ENCODE data around the gene CDC42EP1.
"Not testable (repeated sequence)": the region's sequence is repeated elsewhere in the genome, so short reads cannot be mapped to it uniquely, and the experiment has no call there.

CDC42EP1 gene

GRCh38 chr22:37569009-37569920 is 9.0 kb downstream of the CDC42EP1 start:
- no peak for TF ChIP-seq GATA1 (IDR thresholded peaks at IDR 0.05; ENCODE audit: low read depth, low read length)
- no peak for TF ChIP-seq POLR2A (IDR thresholded peaks at IDR 0.05; ENCODE audit: low read length)
- no peak for DNase-seq

DNA sequence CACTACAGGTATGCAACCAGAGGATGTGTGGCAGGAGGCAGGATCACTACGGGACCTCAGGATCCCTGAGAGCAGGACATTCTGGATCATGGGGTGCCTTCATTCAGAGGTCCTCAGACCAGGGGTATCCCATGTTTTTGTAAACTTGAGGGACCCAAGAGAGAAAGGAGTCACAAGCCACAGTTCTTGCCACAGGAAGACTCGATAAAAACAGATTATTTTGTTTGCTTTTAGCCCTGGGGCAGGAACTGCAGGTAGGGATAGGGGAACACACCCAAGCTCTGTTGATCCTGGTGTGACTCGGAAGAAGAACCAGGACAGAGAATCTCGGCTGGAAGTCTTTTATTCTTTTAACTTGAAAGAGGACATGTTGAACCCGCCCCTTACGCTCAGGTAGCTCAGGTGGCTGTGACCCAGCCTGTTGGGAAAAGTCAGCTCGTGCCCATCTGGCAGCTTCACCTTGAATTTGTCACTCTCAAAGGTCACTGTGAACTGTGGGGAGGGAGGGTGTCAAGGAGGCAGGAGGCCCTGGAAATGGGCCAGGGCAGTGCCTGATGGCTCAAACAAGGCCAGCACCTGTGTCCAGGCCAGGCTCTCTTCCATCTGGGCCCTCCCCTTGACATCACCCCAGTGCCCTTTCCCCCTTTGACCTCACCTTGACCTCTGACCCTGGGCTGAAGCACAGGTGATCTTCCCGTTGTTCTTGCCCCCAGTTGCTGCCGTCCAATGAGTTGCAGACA is 9.8 kb downstream of the CDC42EP1 start:
- DNase-seq: no peak
- TF ChIP-seq POLR2A (IDR thresholded peaks at IDR 0.05; ENCODE audit: low read length): no peak
- no peak for TF ChIP-seq GATA1 (IDR thresholded peaks at IDR 0.05; ENCODE audit: low read depth, low read length)

- no peak for DNase-seq
- TF ChIP-seq GATA1 (IDR thresholded peaks at IDR 0.05; ENCODE audit: low read depth, low read length): no peak
- TF ChIP-seq POLR2A (IDR thresholded peaks at IDR 0.05; ENCODE audit: low read length): no peak
These were observed 10.3 kb downstream of the CDC42EP1 start for GRCh38 chr22:37570661-37570976.

DNA sequence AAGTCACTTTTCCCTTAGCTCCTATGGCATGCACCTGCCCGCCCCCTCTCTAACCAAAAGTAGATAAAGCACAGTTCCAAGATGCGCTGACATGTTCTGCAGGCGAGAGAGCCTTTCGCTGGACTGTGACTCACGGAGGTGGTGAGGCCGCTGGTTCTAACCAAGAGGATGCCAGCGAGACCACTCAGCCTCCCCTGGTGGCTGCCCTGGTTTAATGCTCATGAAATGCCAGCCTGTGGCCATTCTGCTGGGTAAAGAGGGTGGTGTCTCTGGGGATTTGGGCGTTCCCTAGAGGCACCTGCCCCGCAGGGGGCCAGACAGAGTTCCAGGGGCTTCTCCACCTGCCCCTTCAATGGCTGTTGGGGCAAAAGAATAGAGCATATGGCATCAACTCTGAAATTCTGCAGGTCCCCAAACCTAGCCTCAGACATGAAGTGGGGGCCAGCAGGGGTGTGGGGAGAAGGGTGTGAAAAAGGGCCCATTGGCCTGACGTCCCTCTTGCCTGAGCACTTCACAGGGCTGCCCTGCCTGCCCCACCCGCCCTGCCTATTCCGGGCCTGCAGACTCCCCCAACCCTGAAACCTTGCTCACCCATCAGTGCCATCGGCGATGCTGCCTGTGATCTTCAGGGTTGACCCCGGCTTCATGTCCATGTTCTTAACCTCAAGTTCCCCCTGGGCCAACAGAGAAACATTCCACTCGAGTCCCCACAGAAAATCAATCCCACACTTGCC is 11.1 kb downstream of the CDC42EP1 start:
- DNase-seq: no peak
- TF ChIP-seq GATA1 (IDR thresholded peaks at IDR 0.05; ENCODE audit: low read depth, low read length): no peak
- no peak for TF ChIP-seq POLR2A (IDR thresholded peaks at IDR 0.05; ENCODE audit: low read length)

GRCh38 chr22:37571992-37572373 is 11.7 kb downstream of the CDC42EP1 start:
- DNase-seq: no peak
- TF ChIP-seq POLR2A (IDR thresholded peaks at IDR 0.05; ENCODE audit: low read length) (no peak), GATA1 (IDR thresholded peaks at IDR 0.05; ENCODE audit: low read depth, low read length) (no peak)

- TF ChIP-seq POLR2A (IDR thresholded peaks at IDR 0.05; ENCODE audit: low read length): no peak
- no peak for TF ChIP-seq GATA1 (IDR thresholded peaks at IDR 0.05; ENCODE audit: low read depth, low read length)
- DNase-seq: no peak
These were observed 15.3 kb downstream of the CDC42EP1 start for GRCh38 chr22:37575490-37576003.

GRCh38 chr22:37578002-37578401 is 17.7 kb downstream of the CDC42EP1 start:
- DNase-seq: no peak
- TF ChIP-seq GATA1 (IDR thresholded peaks at IDR 0.05; ENCODE audit: low read depth, low read length): no peak
- no peak for TF ChIP-seq POLR2A (IDR thresholded peaks at IDR 0.05; ENCODE audit: low read length)

DNA sequence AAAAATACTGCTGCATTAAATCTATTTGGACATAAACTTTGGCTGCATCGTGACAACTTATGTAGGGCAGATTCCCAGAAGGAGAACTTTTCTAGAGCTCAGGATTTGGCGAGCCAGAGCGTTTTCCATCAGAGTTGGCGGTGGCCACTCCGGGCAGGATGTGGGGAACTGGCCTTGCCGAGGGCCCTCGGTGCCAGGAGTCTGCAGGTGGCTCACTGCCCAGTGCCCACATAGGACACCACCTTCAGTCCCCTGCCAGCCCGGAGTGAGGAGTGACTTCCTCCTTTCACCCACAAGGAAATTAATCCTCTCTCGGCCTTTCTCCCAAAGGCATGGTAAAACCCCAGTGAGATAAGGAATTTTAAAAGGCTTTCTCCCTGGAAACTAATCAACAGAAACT is 21.2 kb downstream of the CDC42EP1 start:
- TF ChIP-seq POLR2A (IDR thresholded peaks at IDR 0.05; ENCODE audit: low read length) (no peak), GATA1 (IDR thresholded peaks at IDR 0.05; ENCODE audit: low read depth, low read length) (no peak)
- DNase-seq: no peak

DNA sequence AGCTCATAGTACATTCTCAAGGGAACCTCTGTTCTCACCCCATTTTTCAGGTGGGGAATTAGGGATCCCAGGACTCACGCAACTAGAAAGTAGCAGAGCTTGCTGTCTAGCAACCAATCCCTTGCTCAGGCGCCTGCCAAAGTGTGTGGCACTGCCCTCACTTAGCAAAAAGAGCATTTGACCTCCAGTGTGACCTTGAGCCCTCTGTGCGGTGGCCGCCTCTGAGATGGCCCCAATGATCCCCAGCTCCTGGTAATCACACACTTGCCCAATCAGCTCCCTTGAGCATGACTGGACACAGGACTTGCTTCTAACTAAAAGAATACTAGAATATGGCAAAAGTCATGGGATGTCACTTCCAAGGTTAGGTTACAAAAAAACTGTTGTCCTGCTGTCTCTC is 22.2 kb downstream of the CDC42EP1 start:
- TF ChIP-seq GATA1 (IDR thresholded peaks at IDR 0.05; ENCODE audit: low read depth, low read length) (no peak), POLR2A (IDR thresholded peaks at IDR 0.05; ENCODE audit: low read length) (no peak)
- DNase-seq: no peak

DNA sequence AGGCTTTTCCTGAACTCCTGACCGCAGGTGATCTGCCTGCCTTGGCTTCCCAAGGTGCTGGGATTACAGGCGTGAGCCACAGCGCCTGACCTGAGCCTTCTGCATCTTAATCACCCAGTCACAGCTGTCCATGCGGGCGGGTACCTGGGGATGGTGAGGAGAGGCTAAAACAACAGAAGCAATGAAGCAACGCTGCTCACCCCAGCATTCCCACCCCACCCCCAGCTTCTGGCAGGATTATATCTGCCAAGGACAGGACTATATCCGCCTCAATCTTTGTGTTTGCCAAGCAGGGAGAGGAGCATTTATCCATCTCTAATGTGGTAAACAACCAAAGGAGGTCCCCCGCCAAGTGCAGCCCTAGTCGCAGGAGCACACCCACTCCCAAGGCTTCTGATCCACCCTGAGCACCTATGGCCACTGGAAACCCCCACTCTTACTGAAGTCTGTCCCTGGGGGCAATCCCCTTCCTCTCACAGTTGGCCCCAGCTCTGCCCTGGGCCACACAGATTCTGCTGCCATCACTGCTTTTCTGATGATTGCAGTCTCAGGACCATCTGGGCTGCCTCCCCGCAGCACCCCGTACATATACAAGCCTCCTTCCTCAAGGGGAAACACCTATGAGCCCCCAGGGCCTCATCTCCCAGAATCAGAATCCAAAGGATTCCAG is 28.4 kb downstream of the CDC42EP1 start:
- DNase-seq: no peak
- TF ChIP-seq GATA1 (IDR thresholded peaks at IDR 0.05; ENCODE audit: low read depth, low read length) (no peak), POLR2A (IDR thresholded peaks at IDR 0.05; ENCODE audit: low read length) (no peak)

DNA sequence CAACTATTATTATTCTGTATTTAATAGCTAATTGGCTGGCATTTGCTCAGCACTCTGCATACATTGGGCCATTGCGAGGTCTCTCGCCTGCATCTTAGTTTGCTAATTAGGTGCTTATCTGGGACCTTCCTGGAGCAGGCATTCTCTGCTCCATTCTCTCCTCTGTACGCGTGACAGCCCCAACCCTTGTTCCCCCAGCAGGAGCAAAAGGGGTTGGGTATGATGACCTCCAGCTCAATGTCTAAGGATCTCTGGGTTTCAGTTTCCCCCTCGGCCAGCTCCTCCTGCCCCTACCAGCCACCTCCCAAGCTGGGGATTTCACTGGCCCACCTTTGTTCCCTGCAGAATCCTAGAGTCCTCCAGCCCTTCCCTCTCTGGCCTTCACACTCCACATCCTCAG is 29.4 kb downstream of the CDC42EP1 start:
- TF ChIP-seq GATA1 (IDR thresholded peaks at IDR 0.05; ENCODE audit: low read depth, low read length): no peak
- TF ChIP-seq POLR2A (IDR thresholded peaks at IDR 0.05; ENCODE audit: low read length): no peak
- DNase-seq: no peak

- not testable (repeated sequence) for DNase-seq
These were observed 30.8 kb downstream of the CDC42EP1 start for GRCh38 chr22:37591081-37591480.

DNA sequence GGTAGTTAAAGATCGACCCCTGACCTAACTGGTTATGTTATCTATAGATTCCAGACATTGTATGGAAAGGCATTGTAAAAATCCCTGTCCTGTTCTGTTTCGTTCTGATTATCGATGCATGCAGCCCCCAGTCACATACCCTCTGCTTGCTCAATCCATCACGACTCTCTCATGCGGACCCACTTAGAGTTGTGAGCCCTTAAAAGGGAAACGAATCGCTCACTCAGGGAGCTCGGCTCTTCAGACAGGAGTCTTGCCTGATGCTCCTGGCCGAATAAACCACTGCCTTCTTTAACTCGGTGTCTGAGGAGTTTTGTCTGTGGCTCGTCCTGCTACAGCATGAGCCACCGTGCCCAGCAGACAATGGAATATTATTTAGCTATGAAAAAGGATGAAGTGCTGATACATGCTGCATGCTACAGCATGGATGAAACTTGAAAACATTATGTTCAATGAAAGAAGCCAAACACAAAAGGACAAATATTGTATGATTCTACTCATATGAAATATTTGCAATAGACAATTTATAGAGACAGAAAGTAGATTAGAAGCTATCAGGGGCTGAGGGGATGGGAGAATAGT is 31.6 kb downstream of the CDC42EP1 start:
- TF ChIP-seq POLR2A (IDR thresholded peaks at IDR 0.05; ENCODE audit: low read length): no peak
- TF ChIP-seq GATA1 (IDR thresholded peaks at IDR 0.05; ENCODE audit: low read depth, low read length): no peak

More for the DNA sequence above, 31.6 kb downstream of the CDC42EP1 start:
- DNase-seq: no peak

Data from erythroblast (primary cell).